K562 (cell line): ENCODE results near the gene MYL10. TPM values are rescaled to one million over a fixed set of nuclear protein-coding genes. Genes with fewer than 3 reads are reported as not detected.

Source experiments
- ATAC-seq: fragments of 200-7000 bp; cut with Tn5 transposase; 3 replicates; pipeline ENCODE4 v1.9.1; 2020; ENCODE audit warnings: moderate library complexity
- BruUV-seq: library from RNA; stranded (reverse); fragments of 400-500 nt; replicated peaks from 2 replicates; lab custom pipeline; 2021; lab: Mats Ljungman, UMichigan
- CTCF ChIA-PET: fragments of 300-600 bp; formaldehyde crosslinking; extraction: SDS; loops from one replicate; lab custom pipeline; 2021; ENCODE audit warnings: low intra/inter-chr PET ratio; lab: Yijun Ruan, JAX
- POLR2A ChIA-PET: fragments of 300-600, 350-650 bp; sonication (Branson Sonifier 250); formaldehyde crosslinking; extraction: SDS; loops from one replicate; lab custom pipeline; 2021; ENCODE audit warnings: antibody characterized with exemption, inconsistent platforms; lab: Yijun Ruan, JAX
- DNase-seq, 4 experiments: peaks; one replicate each; pipeline versions ENCODE4 v3.0.0 to v3.0.0-alpha.2; 2011 to 2018; ENCODE audit warnings: low spot score in 3 of 4, mixed read lengths in 3 of 4; ENCODE audit errors: extremely low read depth in 1 of 4
- FAIRE-seq: peaks from 2 replicates; lab custom pipeline; 2011; peaks lifted over from hg19 to GRCh38; lab: Jason Lieb, UNC
- H2AFZ ChIP-seq: 2 replicates; pipeline ENCODE4 v1.6.0; 2011; ENCODE audit warnings: low read depth, low read length, control low read depth, inconsistent platforms
- H3K27ac ChIP-seq: fragments of 200-600 bp; 3 replicates; pipeline ENCODE4 v1.8.0; 2011; ENCODE audit warnings: low read depth, mild to moderate bottlenecking, control low read depth, inconsistent platforms, low read length, moderate library complexity, mixed read lengths; ENCODE audit errors: extremely low read depth
- H3K27me3 ChIP-seq, 2 experiments: fragments of 300-600 bp in 1 of 2; 2 replicates in 1 of 2; 3 replicates in 1 of 2; pipeline versions ENCODE4 v1.6.0 to v1.8.0; 2011; ENCODE audit warnings: inconsistent platforms in 2 of 2, low read length in 2 of 2, mild to moderate bottlenecking in 1 of 2, mixed read lengths in 1 of 2, moderate library complexity in 1 of 2; ENCODE audit not compliant: control insufficient read depth in 2 of 2, insufficient read depth in 2 of 2
- H3K36me3 ChIP-seq: fragments of 300-600 bp; 3 replicates; pipeline ENCODE4 v1.8.0; 2011; ENCODE audit warnings: mild to moderate bottlenecking, low read length, inconsistent platforms; ENCODE audit not compliant: control insufficient read depth, insufficient read depth
- H3K4me1 ChIP-seq, 2 experiments: fragments of 200-600 bp in 1 of 2; replicated peaks in 1 of 2; 2 replicates in 1 of 2; 3 replicates in 1 of 2; pipeline versions ENCODE4 v1.5.1 to v1.8.0; 2011; ENCODE audit warnings: inconsistent platforms in 2 of 2, low read length in 2 of 2, mild to moderate bottlenecking in 1 of 2, mixed read lengths in 1 of 2, moderate library complexity in 1 of 2; ENCODE audit not compliant: control insufficient read depth in 2 of 2, insufficient read depth in 2 of 2
- H3K4me2 ChIP-seq: 2 replicates; pipeline ENCODE4 v1.6.1; 2011; ENCODE audit warnings: low read length, control low read depth, inconsistent platforms, mixed read lengths; ENCODE audit not compliant: insufficient read depth
- H3K4me3 ChIP-seq: fragments of 200-600 bp; sonication (generic), shearing (Covaris generic); 2 replicates; pipeline ENCODE4 v1.5.1; 2016; ENCODE audit warnings: control low read depth, inconsistent platforms
- H3K79me2 ChIP-seq: fragments of 200-600 bp; 3 replicates; pipeline ENCODE4 v1.8.0; 2011; ENCODE audit warnings: low read length, inconsistent platforms; ENCODE audit not compliant: control insufficient read depth, insufficient read depth
- H3K9ac ChIP-seq, 2 experiments: 2 replicates each; pipeline versions ENCODE4 v1.6.0 to v1.6.1; 2011; ENCODE audit warnings: low read depth in 2 of 2, low read length in 2 of 2, control low read depth in 1 of 2, inconsistent platforms in 1 of 2, mild to moderate bottlenecking in 1 of 2, mixed read lengths in 1 of 2; ENCODE audit not compliant: insufficient read depth in 1 of 2
- H3K9me1 ChIP-seq: one replicate; pipeline ENCODE4 v1.6.0; 2011; ENCODE audit warnings: inconsistent platforms, mild to moderate bottlenecking, low read length, moderate library complexity; ENCODE audit not compliant: control insufficient read depth, insufficient read depth
- H3K9me3 ChIP-seq: replicated peaks from 2 replicates; pipeline ENCODE4 v1.5.1; 2011; ENCODE audit warnings: low read depth, low read length, inconsistent platforms; ENCODE audit not compliant: control insufficient read depth, insufficient read depth
- H4K20me1 ChIP-seq: replicated peaks from 2 replicates; pipeline ENCODE4 v1.6.1; 2011; ENCODE audit warnings: low read length, inconsistent platforms, mixed read lengths; ENCODE audit not compliant: control insufficient read depth, insufficient read depth
- EHMT2 ChIP-seq: fragments of 450-650 bp; IDR thresholded peaks from 2 replicates; pipeline ENCODE4 v1.6.1; 2018; ENCODE audit warnings: antibody characterized with exemption
- ELF4 ChIP-seq: fragments of 450-650 bp; formaldehyde crosslinking; IDR thresholded peaks from 2 replicates; pipeline ENCODE4 v1.4.0; 2022; ENCODE audit warnings: missing genetic modification characterization
- HNRNPUL1 ChIP-seq: fragments of 200-400 bp; formaldehyde crosslinking; IDR thresholded peaks from 2 replicates; pipeline ENCODE4 v1.6.1; 2017; ENCODE audit warnings: low read length
- WGBS: fragments of 100-300 bp; shearing (Covaris generic); methylation state at CpG from one replicate; pipeline ENCODE4 v1.1.6; 2016; ENCODE audit warnings: low coverage, mixed read lengths; ENCODE audit not compliant: insufficient coverage; ENCODE audit errors: missing lambda C conversion rate; 5-methylcytosine and 5-hydroxymethylcytosine counted together
- in situ Hi-C: fragments of 300-500 bp; cut with MboI; formaldehyde crosslinking; loops from 4 replicates; pipeline ENCODE4 v1.15.0; 2018; ENCODE audit warnings: inconsistent platforms, mixed read lengths
- intact Hi-C: fragments of 100-400 bp; cut with micrococcal nuclease; formaldehyde crosslinking; loops from 2 replicates; pipeline ENCODE4 v1.14.2; 2022
- polyA plus RNA-seq, 8 experiments: library from polyadenylated mRNA; depleted of rRNA in 4 of 8; stranded (reverse) in 5 of 8; unstranded in 3 of 8; fragments of >200 nt; fragmentation: Nextera tagmentation in 2 of 8; fragmentation: Illumina TruSeq in 1 of 8; extraction: Ambion mirVana in 2 of 8; extraction: Trizol in 1 of 8; gene quantifications; 2 replicates each; pipeline versions ENCODE4 v1.2.1 to v1.2.3, GENCODE V29; 2011 to 2014; ENCODE audit warnings: inconsistent platforms in 1 of 8, missing spikeins in 1 of 8
- total RNA-seq, 7 experiments: library from RNA; depleted of rRNA in 6 of 7; stranded (reverse); fragments of >200 nt in 6 of 7; fragmentation: Illumina TruSeq in 2 of 7; extraction: Trizol in 2 of 7; gene quantifications; 2 replicates each; pipeline versions ENCODE4 v1.2.1 to v1.2.3, GENCODE V29; 2011 to 2021; ENCODE audit warnings: low replicate concordance in 1 of 7
- TF ChIP-seq, protein P1 (sequence below), 2 experiments: fragments of 450-650 bp in 1 of 2; sonication (generic) in 1 of 2; formaldehyde crosslinking; conservative IDR thresholded peaks; 2 replicates each; pipeline versions ENCODE4 v1.4.0 to v1.8.1; 2020 to 2022; ENCODE audit warnings: mild to moderate bottlenecking in 1 of 2, missing genetic modification reagents in 1 of 2
- TF ChIP-seq, protein P2 (sequence below): sonication (generic); formaldehyde crosslinking; IDR thresholded peaks from 2 replicates; pipeline ENCODE4 v1.5.0; 2020; ENCODE audit warnings: missing genetic modification reagents
- TF ChIP-seq, protein P3 (sequence below): sonication (generic); formaldehyde crosslinking; IDR thresholded peaks from 2 replicates; pipeline ENCODE4 v1.8.1; 2022; ENCODE audit warnings: missing genetic modification reagents
- TF ChIP-seq, protein P4 (sequence below): sonication (generic); formaldehyde crosslinking; IDR thresholded peaks from 2 replicates; pipeline ENCODE4 v1.8.1; 2023; ENCODE audit warnings: mild to moderate bottlenecking, missing genetic modification reagents

MYL10 gene
- total and polyA plus RNA-seq, 9 of the 15 experiments (the other 6 are each of a cell fraction or from before 2014, with no cell fraction given), result not detected

DNA sequence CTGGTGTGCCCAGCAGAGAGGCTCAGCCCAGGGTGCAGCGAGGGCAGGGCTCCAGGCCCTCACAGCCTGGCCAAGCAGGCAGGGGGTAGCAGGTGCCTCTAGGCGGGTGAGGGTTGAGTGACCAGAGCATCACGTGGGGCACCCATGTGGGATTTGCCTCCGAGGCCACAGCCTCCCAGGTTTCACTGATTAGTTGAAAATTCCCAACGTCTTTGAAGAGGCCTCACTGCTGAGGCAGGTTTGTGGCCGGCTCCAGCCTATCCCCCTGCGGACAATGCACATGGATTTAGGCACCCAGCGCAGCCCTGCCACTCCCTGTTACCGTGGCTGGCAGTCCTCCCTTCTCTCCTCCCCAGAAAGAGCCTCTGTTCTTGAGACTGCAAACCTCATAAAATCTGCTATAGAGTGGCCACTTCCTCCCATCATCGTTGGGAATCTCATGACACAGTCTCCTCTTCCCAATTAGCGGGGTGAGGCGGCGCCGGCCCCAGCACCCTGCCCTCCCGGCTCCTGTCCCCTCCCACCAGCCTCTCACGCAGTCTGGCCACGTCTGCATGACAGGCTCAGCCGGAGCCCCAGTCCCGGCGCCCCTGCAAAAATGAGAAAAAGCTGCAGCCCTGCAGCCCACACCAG is 10.8 kb downstream of the MYL10 start:
- no peaks in the 10 kb centered on the region for H3K9me1 ChIP-seq
- intact Hi-C loops, result no loop called here
- POLR2A ChIA-PET, result no interaction called here

More for the DNA sequence above, 10.8 kb downstream of the MYL10 start:
- Histone ChIP-seq H3K79me2 (no peaks in the 10 kb centered on the region), H3K9ac (peak overlapping the region in 1 of 2 experiments; percentile 21; a peak in 1 of 4 replicates), H3K9me3 (no peaks in the 10 kb centered on the region), H3K4me1 (peaks cover 0 to 18% of the 10 kb centered on the region in 2 experiments; a peak in 1 of 5 replicates), H2AFZ (no peak overlapping the region), H4K20me1 (peaks cover 18% of the 10 kb centered on the region), H3K27me3 (peaks cover 44 to 85% of the 10 kb centered on the region in 2 experiments), H3K4me3 (no peak overlapping the region), H3K27ac (no peak overlapping the region), H3K36me3 (no peaks in the 10 kb centered on the region), H3K4me2 (no peak overlapping the region)
- DNase-seq (no peak), FAIRE-seq (no peak), ATAC-seq (no peak)
- CTCF ChIA-PET, result no interaction called here
- no TSS peak for BruUV-seq
- TF ChIP-seq, protein P1, sequence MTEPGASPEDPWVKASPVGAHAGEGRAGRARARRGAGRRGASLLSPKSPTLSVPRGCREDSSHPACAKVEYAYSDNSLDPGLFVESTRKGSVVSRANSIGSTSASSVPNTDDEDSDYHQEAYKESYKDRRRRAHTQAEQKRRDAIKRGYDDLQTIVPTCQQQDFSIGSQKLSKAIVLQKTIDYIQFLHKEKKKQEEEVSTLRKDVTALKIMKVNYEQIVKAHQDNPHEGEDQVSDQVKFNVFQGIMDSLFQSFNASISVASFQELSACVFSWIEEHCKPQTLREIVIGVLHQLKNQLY (CRISPR knock-in tag; conservative IDR thresholded peaks at IDR 0.05), result no peak
- TF ChIP-seq, protein P2, sequence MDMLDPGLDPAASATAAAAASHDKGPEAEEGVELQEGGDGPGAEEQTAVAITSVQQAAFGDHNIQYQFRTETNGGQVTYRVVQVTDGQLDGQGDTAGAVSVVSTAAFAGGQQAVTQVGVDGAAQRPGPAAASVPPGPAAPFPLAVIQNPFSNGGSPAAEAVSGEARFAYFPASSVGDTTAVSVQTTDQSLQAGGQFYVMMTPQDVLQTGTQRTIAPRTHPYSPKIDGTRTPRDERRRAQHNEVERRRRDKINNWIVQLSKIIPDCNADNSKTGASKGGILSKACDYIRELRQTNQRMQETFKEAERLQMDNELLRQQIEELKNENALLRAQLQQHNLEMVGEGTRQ (CRISPR knock-in tag), result peak; percentile 34; the same call in 1 of the 2 replicates
- no peak for TF ChIP-seq EHMT2
- TF ChIP-seq, protein P3, sequence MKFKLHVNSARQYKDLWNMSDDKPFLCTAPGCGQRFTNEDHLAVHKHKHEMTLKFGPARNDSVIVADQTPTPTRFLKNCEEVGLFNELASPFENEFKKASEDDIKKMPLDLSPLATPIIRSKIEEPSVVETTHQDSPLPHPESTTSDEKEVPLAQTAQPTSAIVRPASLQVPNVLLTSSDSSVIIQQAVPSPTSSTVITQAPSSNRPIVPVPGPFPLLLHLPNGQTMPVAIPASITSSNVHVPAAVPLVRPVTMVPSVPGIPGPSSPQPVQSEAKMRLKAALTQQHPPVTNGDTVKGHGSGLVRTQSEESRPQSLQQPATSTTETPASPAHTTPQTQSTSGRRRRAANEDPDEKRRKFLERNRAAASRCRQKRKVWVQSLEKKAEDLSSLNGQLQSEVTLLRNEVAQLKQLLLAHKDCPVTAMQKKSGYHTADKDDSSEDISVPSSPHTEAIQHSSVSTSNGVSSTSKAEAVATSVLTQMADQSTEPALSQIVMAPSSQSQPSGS, result no peak
- no peak for TF ChIP-seq ELF4 (CRISPR knock-in tag)
- TF ChIP-seq, protein P4, sequence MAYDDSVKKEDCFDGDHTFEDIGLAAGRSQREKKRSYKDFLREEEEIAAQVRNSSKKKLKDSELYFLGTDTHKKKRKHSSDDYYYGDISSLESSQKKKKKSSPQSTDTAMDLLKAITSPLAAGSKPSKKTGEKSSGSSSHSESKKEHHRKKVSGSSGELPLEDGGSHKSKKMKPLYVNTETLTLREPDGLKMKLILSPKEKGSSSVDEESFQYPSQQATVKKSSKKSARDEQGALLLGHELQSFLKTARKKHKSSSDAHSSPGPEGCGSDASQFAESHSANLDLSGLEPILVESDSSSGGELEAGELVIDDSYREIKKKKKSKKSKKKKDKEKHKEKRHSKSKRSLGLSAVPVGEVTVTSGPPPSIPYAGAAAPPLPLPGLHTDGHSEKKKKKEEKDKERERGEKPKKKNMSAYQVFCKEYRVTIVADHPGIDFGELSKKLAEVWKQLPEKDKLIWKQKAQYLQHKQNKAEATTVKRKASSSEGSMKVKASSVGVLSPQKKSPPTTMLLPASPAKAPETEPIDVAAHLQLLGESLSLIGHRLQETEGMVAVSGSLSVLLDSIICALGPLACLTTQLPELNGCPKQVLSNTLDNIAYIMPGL, result no peak
- no peak for TF ChIP-seq HNRNPUL1
- WGBS, result 7% methylated on average over 20 of the region's 20 CpGs
- in situ Hi-C loops, result no loop called here
